GM19238 (cell line): Measurements from ENCODE around the gene NTRK3.

Source experiments
- DNase-seq: peaks from one replicate; pipeline ENCODE4 v3.0.0; 2011; ENCODE audit warnings: low spot score; ENCODE audit not compliant: insufficient read length

The NTRK3 gene

DNA sequence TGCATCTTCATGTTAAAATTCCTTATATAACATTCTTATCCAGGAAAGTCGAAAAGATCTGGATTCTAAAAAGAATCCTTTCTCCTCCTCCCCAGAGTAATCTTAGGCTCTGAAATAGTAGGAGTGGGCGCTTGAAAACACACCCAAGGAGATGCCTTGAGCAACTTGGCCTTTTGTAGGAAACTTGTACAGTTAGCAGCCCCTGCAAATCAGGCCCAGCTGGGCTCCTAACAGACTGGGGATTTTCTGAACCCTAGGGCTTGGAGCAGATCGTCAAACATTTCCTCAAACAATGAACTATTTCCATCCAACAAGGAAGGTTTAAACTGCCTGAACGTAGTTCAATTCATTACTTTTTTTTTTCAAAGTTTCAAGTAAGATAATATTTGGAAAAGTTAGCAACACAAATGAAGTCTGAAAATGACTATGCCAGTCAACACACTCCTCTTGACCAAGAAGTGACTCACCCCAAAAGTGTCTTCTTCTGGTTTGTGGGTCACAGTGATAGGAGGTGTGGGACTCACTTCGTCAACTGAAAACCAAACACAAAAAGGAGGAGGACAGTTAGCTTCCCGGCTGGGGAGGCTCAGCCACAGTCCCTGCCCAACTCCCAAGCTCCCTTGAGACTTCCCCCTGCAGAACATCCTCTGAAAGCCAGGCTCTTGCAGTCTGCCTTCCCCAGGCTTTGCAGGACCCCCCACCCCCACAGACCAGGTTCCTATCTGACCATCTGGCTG lies 129.7 kb downstream of the NTRK3 start:
- no peak for DNase-seq

DNA sequence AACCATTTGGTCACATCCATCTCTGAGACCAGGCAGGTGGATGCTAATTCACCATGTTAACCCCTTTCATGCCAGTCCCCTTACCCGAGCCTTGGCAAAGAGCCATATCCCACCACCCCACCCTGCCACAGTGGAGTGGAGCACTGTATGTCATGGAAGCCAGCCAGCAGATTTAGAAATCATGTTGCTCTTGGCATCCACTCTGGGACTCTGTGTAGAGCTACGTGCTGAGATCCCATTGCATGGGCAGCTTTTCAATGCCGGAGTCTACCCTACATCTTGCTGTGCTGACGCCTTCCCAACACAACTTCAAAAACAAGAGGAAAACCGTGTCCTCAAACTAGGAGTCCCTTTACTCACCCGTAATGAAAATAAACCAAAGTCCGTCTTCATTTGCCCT lies 131.0 kb downstream of the NTRK3 start:
- DNase-seq = no peak

DNA sequence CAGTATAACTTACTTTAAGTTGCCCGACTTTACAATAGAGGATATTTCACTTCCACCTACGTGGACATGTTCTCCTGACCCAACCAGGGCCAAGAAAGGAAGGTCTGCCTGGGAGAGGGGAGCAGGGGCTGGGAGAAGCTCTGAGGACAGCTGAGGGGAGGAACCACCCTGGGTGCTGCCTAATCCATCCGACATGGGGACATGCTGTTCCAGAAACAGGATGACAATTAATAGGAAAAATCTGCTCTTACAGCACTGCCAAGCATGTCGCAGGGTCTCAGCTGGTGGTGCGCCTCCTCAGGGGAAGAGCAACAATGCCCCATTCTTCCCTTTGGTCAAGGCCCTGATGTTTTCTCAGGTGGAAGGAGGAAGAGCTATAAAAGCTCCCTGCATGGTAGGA lies 132.3 kb downstream of the NTRK3 start:
- no peak for DNase-seq

DNA sequence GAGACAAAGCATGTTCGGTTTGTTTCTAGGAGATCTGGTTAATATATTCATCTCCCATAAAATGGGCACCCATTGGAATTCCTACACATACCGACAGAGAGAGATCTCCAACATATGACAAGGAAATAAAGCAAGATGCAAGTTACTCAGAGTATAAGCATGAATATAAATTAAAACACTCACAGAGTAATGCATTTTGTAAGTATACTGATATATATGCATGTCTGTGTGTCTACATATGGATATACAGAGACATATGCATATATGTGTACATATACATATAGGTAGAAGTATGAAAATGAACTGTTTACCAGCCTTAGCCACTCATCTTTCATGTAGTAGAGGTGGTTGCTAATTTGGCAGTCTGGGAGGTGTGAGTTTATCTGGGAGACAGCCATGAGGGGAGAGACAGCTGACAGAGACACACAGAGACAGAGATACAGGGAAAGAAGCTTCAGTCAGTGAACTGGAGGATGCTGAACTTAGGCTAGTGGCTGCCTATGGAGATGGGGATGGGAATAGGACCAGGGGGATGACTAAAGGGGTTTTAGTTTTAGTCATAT lies 134.5 kb downstream of the NTRK3 start:
- no peak for DNase-seq

DNA sequence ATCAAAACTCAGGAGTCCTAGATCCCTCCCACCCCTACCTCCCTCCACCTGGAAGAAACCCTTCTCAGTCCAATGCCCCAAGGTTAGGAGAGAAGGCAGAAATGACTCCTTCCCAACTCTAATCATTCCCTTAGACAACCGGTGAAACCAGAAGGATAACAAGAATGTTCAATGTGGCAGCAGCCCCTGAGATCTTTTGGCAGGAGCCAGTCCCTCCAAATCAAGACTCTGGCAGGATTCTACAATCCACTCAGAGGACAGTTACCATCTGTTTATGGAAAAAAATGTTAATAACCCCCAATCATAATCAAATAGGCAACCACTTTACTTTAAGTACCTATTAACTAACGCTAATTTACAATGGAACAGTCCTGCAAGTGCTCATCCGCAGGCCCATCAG lies 136.5 kb downstream of the NTRK3 start:
- DNase-seq = no peak

DNA sequence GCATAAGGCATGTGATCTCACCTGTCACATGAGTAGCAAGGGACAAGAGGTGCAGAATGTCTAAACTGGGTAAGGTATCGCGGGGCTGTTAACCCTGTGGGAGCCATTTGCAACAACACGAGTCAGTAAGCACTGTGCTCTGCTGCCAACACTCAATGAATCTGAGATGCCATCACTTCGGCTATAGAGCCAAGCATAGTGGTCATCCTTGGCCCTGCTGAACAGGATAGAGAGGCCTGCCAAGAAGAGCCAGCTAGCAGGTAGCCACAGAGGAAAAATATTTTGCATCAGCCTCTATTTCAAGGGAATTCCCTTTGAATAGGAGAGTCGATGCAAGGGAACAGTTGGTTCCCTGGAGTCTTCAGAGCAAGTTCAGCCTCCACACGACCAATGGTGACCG lies 137.8 kb downstream of the NTRK3 start:
- DNase-seq = no peak

DNA sequence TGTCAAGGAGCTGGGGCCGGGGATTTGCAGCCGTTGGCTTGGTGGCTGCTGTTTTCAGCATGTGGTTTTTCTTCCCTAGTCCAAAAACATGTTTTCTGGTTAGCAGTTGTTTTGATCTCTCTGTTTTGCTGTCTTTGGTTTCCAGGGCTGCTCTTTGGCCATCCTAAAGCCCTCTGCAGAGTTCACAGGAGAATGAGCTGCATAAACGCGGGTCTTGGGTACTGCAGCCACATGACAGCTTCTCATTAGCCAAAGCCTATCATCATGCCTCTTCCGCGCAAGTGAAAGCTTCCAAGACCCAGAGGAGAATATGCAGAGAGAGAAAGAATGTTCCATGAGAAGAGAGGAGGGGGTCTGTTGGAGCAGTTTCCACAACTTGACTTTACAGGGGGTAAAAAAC lies 138.5 kb downstream of the NTRK3 start:
- DNase-seq = no peak

DNA sequence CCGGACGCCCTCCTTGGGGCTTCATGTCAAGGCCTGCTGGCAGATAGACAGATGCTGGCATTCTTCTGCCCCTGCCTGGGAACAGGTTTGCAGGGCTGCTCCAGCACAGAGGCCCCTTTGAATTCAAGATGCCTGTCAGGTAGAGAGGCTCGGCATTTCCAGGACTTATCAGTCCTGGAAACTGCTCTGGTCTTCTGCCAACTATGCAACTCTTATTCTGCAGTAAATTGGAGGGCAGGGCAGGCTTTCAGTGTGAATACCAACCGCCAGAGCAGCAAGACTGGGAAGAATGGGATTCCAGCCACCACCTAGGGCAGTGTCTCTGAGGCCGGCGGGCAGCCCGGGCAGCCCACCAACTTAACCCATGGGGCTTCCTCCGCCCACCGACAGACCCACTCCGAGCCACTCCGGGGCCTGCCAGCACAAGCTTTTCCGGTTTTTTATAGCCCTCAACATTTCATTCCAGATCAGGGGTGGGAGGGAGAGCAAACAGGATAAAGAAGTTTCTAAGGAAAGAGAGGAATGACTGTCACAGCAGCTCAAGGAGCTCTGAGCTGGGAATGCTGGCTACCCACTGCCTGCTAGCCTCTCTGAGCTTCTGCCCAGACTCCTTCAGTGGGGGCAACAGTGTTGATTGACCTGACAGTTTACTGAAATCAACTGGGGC lies 140.9 kb downstream of the NTRK3 start:
- no peak for DNase-seq

DNA sequence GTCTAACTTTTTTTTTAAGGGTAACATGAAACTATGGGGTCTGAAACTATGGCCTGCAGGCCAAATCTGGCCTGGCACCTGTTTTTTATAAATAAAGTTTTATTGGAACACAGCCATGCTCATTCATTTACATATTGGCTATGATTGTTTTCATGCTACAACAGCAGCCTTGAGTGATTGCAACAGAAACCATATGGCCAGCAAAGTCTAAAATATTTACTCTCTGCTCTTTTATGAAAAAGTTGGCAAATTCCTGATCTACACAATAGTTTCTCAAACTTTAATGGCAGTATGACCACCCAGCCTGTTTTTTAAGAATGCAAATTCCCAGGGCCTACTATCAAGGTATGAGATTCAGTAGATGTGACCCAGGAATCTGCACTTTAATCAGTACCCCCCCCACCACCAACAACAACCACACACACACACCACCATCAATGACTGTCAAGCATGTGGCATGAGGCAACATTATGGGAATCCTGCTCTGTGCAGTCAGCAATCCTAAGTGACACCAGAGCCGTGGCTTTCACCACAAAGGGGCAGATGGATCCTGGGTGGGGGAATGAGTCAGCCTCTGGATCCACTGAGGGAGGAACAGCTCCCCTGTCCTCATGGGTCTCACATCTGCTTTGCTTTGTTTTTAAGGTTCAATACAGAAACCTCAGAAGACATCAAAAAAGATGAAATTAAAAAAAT lies 142.8 kb downstream of the NTRK3 start:
- no peak for DNase-seq

DNA sequence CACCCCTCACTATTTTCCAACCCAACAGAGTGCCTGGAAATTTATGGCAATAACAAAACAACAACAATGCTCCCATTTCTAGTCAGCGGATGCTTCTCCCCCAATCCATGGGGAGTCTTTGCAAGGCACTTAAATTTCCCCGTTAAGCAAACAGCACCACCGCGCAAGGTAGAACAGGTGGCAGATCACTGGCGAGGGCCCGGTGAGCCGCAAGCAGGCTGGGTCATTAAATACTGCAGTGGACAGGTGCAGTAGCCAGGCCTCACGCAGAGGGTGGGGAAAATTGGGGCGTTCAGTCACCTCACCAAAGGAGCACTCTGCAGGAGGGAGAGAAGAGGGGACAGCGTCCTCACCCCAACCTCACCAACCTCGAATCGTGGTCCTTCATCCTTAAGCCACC lies 147.5 kb downstream of the NTRK3 start:
- DNase-seq = no peak

DNA sequence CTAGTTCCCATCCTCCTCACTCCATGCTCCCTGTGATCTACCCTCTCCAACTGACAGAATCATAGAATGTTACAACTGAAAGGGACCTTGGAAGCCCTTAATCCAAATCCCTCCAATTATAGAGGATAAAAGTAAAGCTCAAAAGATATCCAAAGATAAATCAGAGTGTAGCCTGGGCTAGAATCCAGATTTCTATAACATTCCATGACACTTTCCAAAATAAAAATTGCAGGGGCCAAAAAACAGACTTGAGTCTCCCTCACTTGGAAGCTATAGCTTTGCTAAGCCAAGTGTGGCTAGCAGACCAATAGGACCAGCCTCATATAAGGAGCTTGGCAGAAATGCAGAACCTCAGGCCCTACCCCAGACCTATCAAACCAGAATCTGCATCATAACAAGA lies 148.1 kb downstream of the NTRK3 start:
- DNase-seq = no peak

DNA sequence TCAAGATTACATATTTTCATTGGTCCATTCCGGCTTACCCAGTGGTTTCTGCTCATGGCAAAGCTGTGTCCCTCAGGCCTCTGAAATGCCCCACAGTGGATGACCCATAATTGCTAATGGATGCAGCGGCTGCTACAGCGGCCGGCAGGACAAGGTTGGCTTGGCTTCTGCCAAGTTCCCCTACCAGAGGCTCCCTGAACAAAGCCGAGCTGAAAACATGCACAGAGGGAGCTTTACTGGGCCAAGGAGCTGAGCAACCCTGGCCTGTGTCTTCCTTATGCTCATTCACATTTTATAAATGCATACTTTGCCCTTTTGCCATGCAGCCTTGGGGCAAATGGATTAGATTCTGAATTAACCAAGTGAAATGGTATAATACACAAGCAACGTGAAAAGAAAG lies 150.5 kb downstream of the NTRK3 start:
- no peak for DNase-seq

DNA sequence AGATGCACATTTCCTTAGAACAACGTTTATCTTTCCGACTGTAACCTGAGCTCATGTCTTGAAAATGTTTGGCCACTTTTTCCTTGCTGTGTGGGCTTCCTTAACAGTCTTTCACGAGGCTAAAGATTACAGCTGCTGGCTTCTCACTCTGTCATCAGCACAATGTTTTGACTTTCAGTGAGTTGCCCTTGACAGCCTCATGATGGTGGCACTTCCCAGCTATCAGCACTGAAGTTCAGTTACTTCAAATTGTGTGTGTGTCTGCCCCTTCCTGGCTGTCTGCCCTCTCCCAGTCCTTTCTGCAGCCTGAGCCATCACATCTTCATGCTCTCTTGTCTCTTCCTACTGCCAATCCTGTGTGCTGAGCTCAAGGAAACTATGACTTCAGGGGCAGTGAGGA lies 152.2 kb downstream of the NTRK3 start:
- no peak for DNase-seq

DNA sequence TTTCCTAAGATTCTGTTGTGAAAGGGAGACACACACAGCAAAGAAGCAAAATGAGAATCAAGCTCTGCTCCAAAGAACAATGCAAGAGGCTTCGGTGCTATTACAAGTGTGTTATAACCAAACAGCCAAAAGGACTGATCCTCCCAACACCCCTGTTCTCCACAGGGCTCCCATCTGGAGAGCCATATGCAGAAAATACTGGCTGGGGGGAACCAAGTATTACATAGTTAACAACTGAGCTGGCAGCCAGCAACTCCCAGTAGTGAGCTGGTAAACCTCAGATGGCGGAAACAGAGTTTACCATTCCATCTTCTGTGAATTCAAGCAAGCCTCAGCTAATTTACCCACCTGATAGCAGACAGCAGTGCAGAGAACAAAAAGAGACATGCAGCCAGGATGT lies 156.4 kb downstream of the NTRK3 start:
- DNase-seq = no peak

DNA sequence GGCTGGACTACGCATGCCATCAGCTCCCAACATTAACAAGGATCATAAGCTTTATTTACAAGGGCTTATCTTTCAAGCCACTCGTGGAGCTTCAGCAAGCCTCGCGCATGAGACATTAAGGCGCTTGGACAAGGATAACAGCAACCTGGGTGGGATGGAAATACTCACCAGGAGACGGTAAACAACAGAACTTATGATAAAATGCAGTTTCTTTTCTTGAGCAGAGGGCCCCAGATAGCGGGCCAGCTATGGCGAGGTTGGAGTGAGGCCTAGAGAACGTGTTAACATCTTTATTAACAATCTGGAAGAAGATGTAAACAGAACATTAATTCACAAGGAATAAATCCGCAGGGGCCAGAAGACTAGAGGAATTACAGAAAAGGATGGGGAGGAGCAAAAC lies 158.2 kb downstream of the NTRK3 start:
- DNase-seq = no peak

DNA sequence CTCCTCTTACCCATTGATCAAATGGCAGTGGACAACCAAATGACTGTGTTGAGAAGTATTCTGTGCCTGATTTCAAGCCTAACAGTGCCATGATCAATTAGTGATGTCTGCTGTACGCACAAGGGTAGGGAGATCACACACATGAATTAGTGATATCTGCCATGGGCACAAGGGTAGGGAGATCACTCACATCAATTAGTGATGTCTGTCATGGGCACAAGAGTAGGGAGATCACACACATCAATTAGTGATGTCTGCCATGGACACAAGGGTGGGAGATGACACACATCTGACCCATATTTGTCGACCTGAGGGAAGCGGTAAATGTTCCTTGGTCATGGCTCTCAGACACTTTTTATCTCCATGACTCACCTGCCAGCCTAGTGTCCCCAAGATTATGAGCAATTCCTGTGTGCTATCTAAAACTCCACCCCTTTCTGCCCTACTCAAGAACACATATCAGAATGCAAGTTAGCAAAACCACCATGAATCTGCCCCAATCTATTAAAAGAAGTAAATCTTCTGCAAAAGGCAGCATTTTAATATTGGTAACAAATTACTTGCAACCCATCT lies 165.0 kb downstream of the NTRK3 start:
- DNase-seq = no peak

DNA sequence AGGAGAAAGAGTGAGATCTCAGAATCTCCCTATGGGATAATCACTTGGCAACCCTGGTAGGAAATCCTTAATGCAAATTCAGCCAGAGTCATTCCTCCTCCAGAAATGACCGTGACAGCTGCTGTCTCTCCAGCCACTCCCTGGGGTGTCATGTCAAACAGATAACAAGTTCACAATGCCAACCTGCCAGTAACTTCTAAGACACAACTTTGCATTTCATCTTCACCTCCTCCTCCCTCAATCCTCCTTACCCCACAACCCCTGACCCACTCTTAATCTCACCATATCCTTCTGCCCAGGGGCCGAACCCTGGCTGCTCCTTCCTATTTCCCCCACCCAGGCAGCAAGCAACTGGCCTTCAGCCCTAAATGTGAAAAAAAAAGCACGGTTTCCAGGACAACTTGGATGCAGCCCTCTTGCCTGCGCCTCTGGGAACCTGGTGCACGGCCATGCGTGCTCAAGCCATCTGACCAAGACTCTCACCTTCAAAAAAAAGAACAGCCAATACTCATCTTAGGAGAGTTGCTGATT lies 166.0 kb downstream of the NTRK3 start:
- no peak for DNase-seq

DNA sequence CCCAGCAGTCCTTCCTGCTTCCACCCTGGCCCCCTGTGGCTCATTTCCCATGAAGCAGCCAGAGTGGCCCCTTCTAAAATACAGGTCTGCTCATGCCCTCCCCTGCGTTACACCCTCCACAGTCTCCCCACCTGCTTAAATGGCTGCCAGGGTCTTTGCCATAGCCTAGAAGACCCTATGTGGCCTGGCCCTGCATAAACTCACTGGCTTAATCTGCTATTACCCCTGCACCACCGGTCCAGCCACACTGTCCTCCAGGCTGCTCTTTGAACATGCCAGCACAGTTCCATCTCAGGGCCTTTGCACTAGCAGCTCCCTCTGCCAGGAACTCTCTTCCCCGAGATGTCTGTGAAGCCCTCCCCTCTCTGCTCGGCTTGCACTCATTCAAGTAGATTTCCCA lies 166.8 kb downstream of the NTRK3 start:
- DNase-seq = no peak

DNA sequence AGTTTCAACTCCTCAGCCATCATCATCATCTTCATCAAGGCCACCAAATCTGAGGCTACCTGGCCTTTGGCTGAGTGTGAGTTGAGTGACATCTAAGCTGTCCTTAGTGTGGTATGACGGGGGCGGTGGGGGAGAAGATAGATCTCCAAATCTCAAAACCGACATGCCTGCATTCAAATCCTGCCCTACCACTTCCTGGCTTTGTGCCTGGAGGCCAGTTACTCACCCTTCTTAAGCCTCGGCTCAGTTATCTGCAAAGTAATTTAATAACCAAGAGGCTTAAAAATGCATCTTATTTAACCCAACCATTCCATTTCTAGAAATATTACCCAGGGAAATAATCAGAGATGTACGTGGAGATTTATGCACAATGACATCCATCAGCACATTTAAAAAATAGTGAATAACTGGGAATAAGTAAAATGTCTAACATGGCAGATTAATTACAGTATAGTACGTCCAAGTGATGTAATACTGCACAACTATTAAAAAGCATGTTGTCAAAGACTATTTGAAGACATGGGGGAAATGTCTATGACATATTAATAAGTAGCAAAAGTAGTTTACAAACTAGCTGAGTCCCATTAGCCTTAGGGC lies 167.4 kb downstream of the NTRK3 start:
- DNase-seq = no peak

DNA sequence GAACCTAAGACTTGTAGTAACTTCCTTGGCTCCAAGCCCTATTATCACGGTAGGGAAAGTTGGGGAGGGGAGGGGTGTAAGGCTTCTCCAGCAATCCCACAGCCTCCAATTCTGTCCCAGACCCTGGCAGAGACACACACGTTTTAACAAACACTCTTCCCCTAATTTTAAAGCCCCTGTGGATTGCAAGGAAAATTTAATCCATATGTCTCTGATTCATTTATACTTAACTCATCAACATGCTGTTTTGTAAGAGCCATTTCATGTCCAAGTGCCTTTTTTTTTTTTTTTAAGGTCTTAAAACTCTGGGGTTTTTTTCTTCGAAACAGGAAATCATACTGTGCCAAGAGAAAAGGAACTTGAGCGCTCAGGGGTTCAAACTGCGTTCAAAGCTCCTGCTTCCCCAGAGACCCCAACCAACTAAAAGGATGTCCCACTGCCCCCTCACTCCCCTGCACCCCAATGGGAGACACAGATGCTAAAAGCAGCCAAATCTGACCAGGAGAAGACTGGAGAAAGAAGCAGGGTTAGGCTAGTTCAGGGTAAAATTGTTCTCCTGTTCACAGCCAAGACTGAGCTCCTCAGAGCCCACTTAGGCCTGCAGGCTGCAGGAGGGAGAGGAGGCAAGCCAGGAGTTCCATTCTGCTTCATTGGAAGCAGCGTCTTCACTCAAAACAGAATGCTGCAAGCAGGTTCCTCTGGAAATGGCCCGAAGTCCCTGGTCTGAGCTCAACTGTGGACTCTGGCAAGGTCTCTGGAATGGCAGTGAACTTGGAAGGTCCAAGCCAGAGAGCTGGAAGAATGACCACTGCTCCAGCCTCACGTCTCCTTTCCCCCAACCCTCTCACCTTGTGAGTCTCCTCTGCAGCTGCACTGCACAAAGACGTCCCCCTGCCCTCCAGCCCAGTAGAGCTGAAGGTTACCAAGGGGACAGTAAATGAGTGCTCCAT lies 172.5 kb downstream of the NTRK3 start:
- no peak for DNase-seq
